Ascending aorta (tissue), 2 donors: ENCODE results near the gene EPB41L4B. TPM values are rescaled to one million over a fixed set of nuclear protein-coding genes. Genes with fewer than 3 reads are reported as not detected.

Experiments used
- DNase-seq, 2 donors: peaks; one replicate each; pipeline ENCODE4 v3.0.0-alpha.2; 2019; ENCODE audit warnings: low spot score in 2 of 2
- H3K27ac ChIP-seq, 2 donors: fragments of 200-600 bp; sonication (generic); one replicate each; pipeline ENCODE4 v1.5.1; 2016 to 2017; ENCODE audit warnings: mild to moderate bottlenecking in 1 of 2
- H3K27me3 ChIP-seq: fragments of 200-600 bp; sonication (generic); one replicate; pipeline ENCODE4 v1.5.1; 2017
- H3K36me3 ChIP-seq, 2 donors: fragments of 200-600 bp; sonication (generic); one replicate each; pipeline ENCODE4 v1.5.1; 2016
- H3K4me1 ChIP-seq, 2 donors: fragments of 200-600 bp; sonication (generic); one replicate each; pipeline ENCODE4 v1.5.1; 2016 to 2017; ENCODE audit warnings: mild to moderate bottlenecking in 1 of 2
- H3K4me3 ChIP-seq, 2 donors: fragments of 200-600 bp; sonication (generic); one replicate each; pipeline ENCODE4 v1.5.1; 2016 to 2017; ENCODE audit warnings: mild to moderate bottlenecking in 1 of 2
- H3K9me3 ChIP-seq, 2 donors: fragments of 200-600 bp; sonication (generic); one replicate each; pipeline ENCODE4 v1.5.1; 2016
- CTCF ChIP-seq, 3 experiments: fragments of 200-600 bp in 2 of 3; fragments of 450-650 bp in 1 of 3; sonication (generic) in 2 of 3; IDR thresholded peaks; one replicate each; pipeline ENCODE4 v1.5.1; 2016 to 2019; ENCODE audit warnings: antibody characterized with exemption in 3 of 3, mild to moderate bottlenecking in 1 of 3, moderate library complexity in 1 of 3
- intact Hi-C: fragments of 100-400 bp; cut with DNase I; formaldehyde crosslinking; loops from one replicate; pipeline ENCODE4 v1.15.1; 2023
- total RNA-seq: library from RNA; depleted of rRNA; stranded (reverse); fragments of >200 nt; gene quantifications from one replicate; pipeline ENCODE4 v1.1.0, GENCODE V29; 2016

EPB41L4B gene
- total RNA-seq, 1 donor from 2014 or later = not detected

DNA sequence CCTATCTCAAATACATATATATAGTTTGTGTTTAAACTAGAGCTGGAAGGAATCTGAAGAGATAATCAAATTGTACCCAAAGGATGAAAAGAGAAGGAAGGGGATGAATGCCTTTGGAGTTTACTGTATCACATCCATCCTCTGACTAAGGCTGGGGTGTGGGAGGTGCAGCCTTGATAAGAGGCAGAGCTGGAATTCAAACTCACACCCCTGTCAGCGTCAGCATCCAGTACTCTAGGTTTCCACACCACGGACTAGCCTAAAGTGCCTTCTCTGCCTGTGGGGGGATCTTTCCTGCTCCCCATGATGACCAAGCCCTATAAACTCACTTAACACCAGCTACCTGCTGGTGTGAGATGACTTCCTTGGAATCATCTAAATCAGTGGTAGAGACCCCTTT lies 48.1 kb downstream of the EPB41L4B start:
- no peak for TF ChIP-seq CTCF (IDR thresholded peaks at IDR 0.05)
- no peak for DNase-seq
- Histone ChIP-seq H3K9me3 (no peaks in the 10 kb centered on the region), H3K36me3 (no peaks in the 10 kb centered on the region), H3K27me3 (no peaks in the 10 kb centered on the region), H3K4me3 (no peak overlapping the region), H3K27ac (no peak overlapping the region), H3K4me1 (no peaks in the 10 kb centered on the region)
- intact Hi-C loops = no loop called here

GRCh38 chr9:109272045-109272444 lies 48.8 kb downstream of the EPB41L4B start:
- no peaks in the 10 kb centered on the region for H3K36me3 ChIP-seq
- TF ChIP-seq CTCF (IDR thresholded peaks at IDR 0.05) = no peak
- no peak overlapping the region for H3K4me3 ChIP-seq
- no peak overlapping the region for H3K27ac ChIP-seq
- H3K4me1 ChIP-seq = no peaks in the 10 kb centered on the region
- intact Hi-C loops = no loop called here
- no peaks in the 10 kb centered on the region for H3K9me3 ChIP-seq
- no peaks in the 10 kb centered on the region for H3K27me3 ChIP-seq
- DNase-seq = no peak

- Histone ChIP-seq H3K4me3 (no peak overlapping the region), H3K27ac (no peak overlapping the region), H3K27me3 (no peaks in the 10 kb centered on the region), H3K36me3 (no peaks in the 10 kb centered on the region), H3K9me3 (no peaks in the 10 kb centered on the region), H3K4me1 (no peaks in the 10 kb centered on the region)
- intact Hi-C loops = no loop called here
- no peak for TF ChIP-seq CTCF (IDR thresholded peaks at IDR 0.05)
- no peak for DNase-seq
These were observed 49.6 kb downstream of the EPB41L4B start for GRCh38 chr9:109270971-109271925.

GRCh38 chr9:109270441-109270840 lies 50.4 kb downstream of the EPB41L4B start:
- no peak for TF ChIP-seq CTCF (IDR thresholded peaks at IDR 0.05)
- intact Hi-C loops = no loop called here
- no peaks in the 10 kb centered on the region for H3K9me3 ChIP-seq
- DNase-seq = no peak
- no peaks in the 10 kb centered on the region for H3K36me3 ChIP-seq
- no peak overlapping the region for H3K27ac ChIP-seq
- H3K4me1 ChIP-seq = no peaks in the 10 kb centered on the region
- no peak overlapping the region for H3K4me3 ChIP-seq
- no peaks in the 10 kb centered on the region for H3K27me3 ChIP-seq

- H3K4me1 ChIP-seq = no peaks in the 10 kb centered on the region
- no peak for DNase-seq
- H3K27ac ChIP-seq = no peak overlapping the region
- no peaks in the 10 kb centered on the region for H3K9me3 ChIP-seq
- no peaks in the 10 kb centered on the region for H3K27me3 ChIP-seq
- no peak for TF ChIP-seq CTCF (IDR thresholded peaks at IDR 0.05)
- H3K36me3 ChIP-seq = no peaks in the 10 kb centered on the region
- intact Hi-C loops = no loop called here
- no peak overlapping the region for H3K4me3 ChIP-seq
These were observed 51.0 kb downstream of the EPB41L4B start for GRCh38 chr9:109269839-109270238.
